ENCODE measurements around the gene PSMD9.

DNA sequence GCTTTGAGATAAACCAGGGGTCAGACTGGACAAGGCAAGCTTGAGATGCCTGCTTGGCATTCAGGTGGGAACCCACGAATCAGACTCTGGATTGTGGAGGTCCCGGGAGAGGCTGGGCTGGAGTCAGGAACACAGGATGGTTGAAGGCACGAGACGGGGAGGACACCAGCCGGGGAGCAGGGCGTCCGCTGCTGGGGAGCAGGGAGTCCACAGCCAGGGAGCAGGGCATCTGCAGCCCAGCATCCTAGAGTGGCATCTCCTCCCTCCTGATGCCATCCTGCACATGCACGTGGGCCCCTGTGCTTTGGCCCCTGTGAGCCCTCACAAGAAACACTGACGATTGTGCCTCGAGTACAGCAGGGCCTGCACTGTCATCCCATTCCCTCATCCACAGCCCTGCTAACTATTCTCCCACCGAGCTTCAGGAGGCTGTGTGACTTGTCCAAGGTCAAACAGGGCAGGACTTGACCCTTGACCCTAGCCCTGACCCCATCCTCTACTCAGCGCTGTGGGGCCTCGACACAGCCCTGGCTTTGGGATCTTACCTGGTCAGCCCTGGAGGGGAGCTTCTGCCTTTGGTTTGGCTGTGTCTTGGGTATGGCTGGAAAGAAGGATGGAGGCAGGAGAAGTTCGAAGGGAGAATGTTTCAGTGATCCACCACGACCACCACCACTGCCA is 74.9 kb downstream of the PSMD9 start:
- no peak for TF ChIP-seq EZH2 (IDR thresholded peaks at IDR 0.05; ENCODE audit: low read length, unreplicated experiment)
- TF ChIP-seq, protein P1, sequence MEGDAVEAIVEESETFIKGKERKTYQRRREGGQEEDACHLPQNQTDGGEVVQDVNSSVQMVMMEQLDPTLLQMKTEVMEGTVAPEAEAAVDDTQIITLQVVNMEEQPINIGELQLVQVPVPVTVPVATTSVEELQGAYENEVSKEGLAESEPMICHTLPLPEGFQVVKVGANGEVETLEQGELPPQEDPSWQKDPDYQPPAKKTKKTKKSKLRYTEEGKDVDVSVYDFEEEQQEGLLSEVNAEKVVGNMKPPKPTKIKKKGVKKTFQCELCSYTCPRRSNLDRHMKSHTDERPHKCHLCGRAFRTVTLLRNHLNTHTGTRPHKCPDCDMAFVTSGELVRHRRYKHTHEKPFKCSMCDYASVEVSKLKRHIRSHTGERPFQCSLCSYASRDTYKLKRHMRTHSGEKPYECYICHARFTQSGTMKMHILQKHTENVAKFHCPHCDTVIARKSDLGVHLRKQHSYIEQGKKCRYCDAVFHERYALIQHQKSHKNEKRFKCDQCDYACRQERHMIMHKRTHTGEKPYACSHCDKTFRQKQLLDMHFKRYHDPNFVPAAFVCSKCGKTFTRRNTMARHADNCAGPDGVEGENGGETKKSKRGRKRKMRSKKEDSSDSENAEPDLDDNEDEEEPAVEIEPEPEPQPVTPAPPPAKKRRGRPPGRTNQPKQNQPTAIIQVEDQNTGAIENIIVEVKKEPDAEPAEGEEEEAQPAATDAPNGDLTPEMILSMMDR (conservative IDR thresholded peaks at IDR 0.05; ENCODE audit: low read depth, low read length) = no peak
